Heart right ventricle (tissue), 16 donors: ENCODE measurements around the gene ANXA4. TPM values are rescaled to one million over a fixed set of nuclear protein-coding genes. Genes with fewer than 3 reads are reported as not detected.

ENCODE experiments used
- ATAC-seq, 8 donors: fragments of 200-7000 bp; cut with Tn5 transposase; one replicate each; pipeline ENCODE4 v1.9.1; 2020; ENCODE audit warnings: mild to moderate bottlenecking in 8 of 8, moderate library complexity in 8 of 8, moderate number of reproducible peaks in 1 of 8
- DNase-seq, 2 donors: peaks; one replicate each; pipeline ENCODE4 v3.0.0-alpha.2; 2020
- H3K27ac ChIP-seq, 10 donors: fragments of 200-600 bp; sonication (generic) in 2 of 10; one replicate each; pipeline versions ENCODE4 v1.5.0 to v1.8.0; 2020 to 2022; ENCODE audit warnings: mild to moderate bottlenecking in 3 of 10
- H3K27me3 ChIP-seq, 7 donors: fragments of 200-600 bp; one replicate each; pipeline ENCODE4 v1.8.0; 2021 to 2022; ENCODE audit warnings: mild to moderate bottlenecking in 2 of 7
- H3K36me3 ChIP-seq, 9 donors: fragments of 200-600 bp; sonication (generic) in 1 of 9; one replicate each; pipeline versions ENCODE4 v1.5.0 to v1.8.0; 2020 to 2022; ENCODE audit warnings: mild to moderate bottlenecking in 2 of 9
- H3K4me1 ChIP-seq, 9 donors: fragments of 200-600 bp; sonication (generic) in 1 of 9; one replicate each; pipeline versions ENCODE4 v1.5.0 to v1.8.0; 2020 to 2022; ENCODE audit warnings: mild to moderate bottlenecking in 4 of 9
- H3K4me3 ChIP-seq, 10 donors: fragments of 200-600 bp; sonication (generic) in 2 of 10; one replicate each; pipeline versions ENCODE4 v1.5.0 to v1.8.0; 2020 to 2022; ENCODE audit warnings: mild to moderate bottlenecking in 7 of 10, moderate library complexity in 2 of 10
- H3K9me3 ChIP-seq, 11 donors: fragments of 200-600 bp in 10 of 11; sonication (generic) in 2 of 11; one replicate each; pipeline versions ENCODE4 v1.5.0 to v1.8.0; 2013 to 2022; ENCODE audit warnings: mild to moderate bottlenecking in 2 of 11, control low read depth in 1 of 11, moderate library complexity in 1 of 11
- CTCF ChIP-seq, 9 donors: fragments of 200-600 bp; sonication (generic) in 2 of 9; IDR thresholded peaks; one replicate each; pipeline versions ENCODE4 v1.5.0 to v1.8.0; 2021 to 2022; ENCODE audit warnings: antibody characterized with exemption in 9 of 9, mild to moderate bottlenecking in 5 of 9, moderate library complexity in 1 of 9
- WGBS, 2 donors: extraction: QIAGEN DNeasy Blood & Tissue Kit; methylation state at CpG; one replicate each; pipeline ENCODE4 v1.1.7; 2013; ENCODE audit warnings: inconsistent platforms in 1 of 2; 5-methylcytosine and 5-hydroxymethylcytosine counted together
- intact Hi-C, 10 donors: fragments of 100-400 bp; cut with DNase I; formaldehyde crosslinking; loops; one replicate each; pipeline versions ENCODE4 v1.11.1 to v1.14.2; 2022
- polyA plus RNA-seq, 2 donors: library from polyadenylated mRNA; stranded (reverse); fragments of 200-250 nt; gene quantifications; one replicate each; pipeline ENCODE4 v1.2.3, GENCODE V29; 2013
- total RNA-seq, 10 donors: library from RNA; stranded (reverse); fragmentation: NEBNext Ultra II Directional in 3 of 10; extraction: Animal tissue kit (Norgen Biotek cat#: 25700) in 3 of 10; gene quantifications; one replicate each; pipeline versions ENCODE4 v1.2.1 to v1.2.4, GENCODE V29; 2021 to 2023
- donor health status: Arrhythmogenic right ventricular cardiomyopathy.
- donor health status: ischemic (EF 13 %, LVEDD 7.1; RV severe dilation, severe dysfunction).
- donor health status: healthy with polysubstance abuse.
- donor health status: DM: no; HTN: yes; CAD: no.
- donor health status: DM: no; HTN: no; CAD: no.
- donor health status: ischemic (EF 25% LVEDD 6.9; RV normal size, moderate dysfunction).
- donor health status: ischemic (EF 25% LVEDD 5.7; RV mildly dilated, moderate dysfunction).
- donor health status: healthy.
- donor health status: DM: yes; HTN: yes; CAD: no.
- donor health status: Ischemic cardiomyopathy.
- donor health status: ischemic (EF 35%, LVEDD 5.7; RV mildly dilated, moderate dysfunction).
- donor health status: nonischemic (EF 11% LVEDD 7.7; RV severe dilation, severe dysfunction).
- donor health status: DM: yes; HTN: yes; CAD: no.
- donor health status: PGD.
- donor health status: ischemic (EF 29% LVEDD 5.4; RV normal size, mild dysfunction).
- donor health status: nonischemic (EF 23%, LVEDD 6.1; RV moderate dilation, normal function).

Gene ANXA4
- total and polyA plus RNA-seq, 12 donors, result 12.0 to 36.7 (median 22.6) TPM

- H3K36me3 ChIP-seq, result no peaks in the 10 kb centered on the region
- ATAC-seq, result no peak
Measured at GRCh38 chr2:69716555-69717120, 25.3 kb upstream of the ANXA4 start.

GRCh38 chr2:69717186-69717585, 24.7 kb upstream of the ANXA4 start:
- Histone ChIP-seq H3K36me3 (no peaks in the 10 kb centered on the region), H3K9me3 (no peaks in the 10 kb centered on the region), H3K4me3 (no peak overlapping the region), H3K4me1 (peaks cover 0 to 9% (median 4%) of the 10 kb centered on the region in 9 donors), H3K27ac (no peak overlapping the region), H3K27me3 (no peaks in the 10 kb centered on the region)
- TF ChIP-seq CTCF (IDR thresholded peaks at IDR 0.05), result no peak
- 92 to 93% methylated on average over 2 of the region's 2 CpGs for WGBS, 2 donors
- no peak for DNase-seq
- intact Hi-C loops, result loop anchor here in 4 of 10 donors (5.0 to 10.0 kb wide), 3 partner anchors 72 to 332 kb away; partner anchors contain the start of genes AAK1 (in 2 of the 4) and GFPT1 (in 1 of the 4)
- no peak for ATAC-seq

More at GRCh38 chr2:69716555-69717120, 25.3 kb upstream of the ANXA4 start:
- 70 to 74% methylated on average over 13 of the region's 13 CpGs for WGBS, 2 donors
- Histone ChIP-seq H3K27me3 (no peaks in the 10 kb centered on the region), H3K9me3 (no peaks in the 10 kb centered on the region), H3K27ac (no peak overlapping the region), H3K4me1 (peaks cover 0 to 9% (median 4%) of the 10 kb centered on the region in 9 donors), H3K4me3 (no peak overlapping the region)
- TF ChIP-seq CTCF (IDR thresholded peaks at IDR 0.05), result no peak
- intact Hi-C loops, result loop anchor here in 4 of 10 donors (5.0 to 10.0 kb wide), 3 partner anchors 72 to 332 kb away; partner anchors contain the start of genes AAK1 (in 2 of the 4) and GFPT1 (in 1 of the 4)
- DNase-seq, result no peak

GRCh38 chr2:69717861-69718273, 24.1 kb upstream of the ANXA4 start:
- DNase-seq, result no peak
- intact Hi-C loops, result loop anchor here in 4 of 10 donors (5.0 to 10.0 kb wide), 3 partner anchors 73 to 333 kb away; partner anchors contain the start of genes AAK1 (in 2 of the 4) and GFPT1 (in 1 of the 4)
- Histone ChIP-seq H3K36me3 (no peaks in the 10 kb centered on the region), H3K9me3 (no peaks in the 10 kb centered on the region), H3K4me3 (no peak overlapping the region), H3K27ac (no peak overlapping the region), H3K27me3 (no peaks in the 10 kb centered on the region), H3K4me1 (peaks cover 0 to 9% (median 4%) of the 10 kb centered on the region in 9 donors)
- no peak for ATAC-seq
- 80 to 87% methylated on average over 2 of the region's 2 CpGs for WGBS, 2 donors
- no peak for TF ChIP-seq CTCF (IDR thresholded peaks at IDR 0.05)

- Histone ChIP-seq H3K4me3 (no peak overlapping the region), H3K27me3 (no peaks in the 10 kb centered on the region), H3K27ac (no peak overlapping the region), H3K36me3 (no peaks in the 10 kb centered on the region), H3K9me3 (no peaks in the 10 kb centered on the region), H3K4me1 (peaks cover 0 to 9% (median 4%) of the 10 kb centered on the region in 9 donors)
- DNase-seq (no peak), ATAC-seq (no peak)
- intact Hi-C loops, result loop anchor here in 4 of 10 donors (5.0 to 10.0 kb wide), 3 partner anchors 74 to 334 kb away; partner anchors contain the start of genes AAK1 (in 2 of the 4) and GFPT1 (in 1 of the 4)
- no peak for TF ChIP-seq CTCF (IDR thresholded peaks at IDR 0.05)
- WGBS, 2 donors, result 86 to 87% methylated on average over 5 of the region's 5 CpGs
Measured at GRCh38 chr2:69718338-69718965, 23.5 kb upstream of the ANXA4 start.
